Nephron (organoid): ENCODE results near the gene WHRN.

Experiments
- H3K27ac Mint-ChIP-seq, 3 experiments: 2 replicates each; pipeline ENCODE4 v1.8.0; 2020; ENCODE audit warnings: mixed read lengths in 3 of 3, mild to moderate bottlenecking in 2 of 3, moderate library complexity in 1 of 3
- H3K27me3 Mint-ChIP-seq: 2 replicates; pipeline ENCODE4 v1.8.0; 2021; ENCODE audit warnings: low read depth, mild to moderate bottlenecking, moderate library complexity, mixed read lengths
- H3K36me3 Mint-ChIP-seq: 2 replicates; pipeline ENCODE4 v1.8.0; 2020; ENCODE audit warnings: low read depth, mixed read lengths
- H3K4me1 Mint-ChIP-seq: 2 replicates; pipeline ENCODE4 v1.8.0; 2020; ENCODE audit warnings: mixed read lengths
- H3K4me3 Mint-ChIP-seq, 3 experiments: 2 replicates each; pipeline ENCODE4 v1.8.0; 2020; ENCODE audit warnings: mild to moderate bottlenecking in 3 of 3, mixed read lengths in 3 of 3, moderate library complexity in 2 of 3
- H3K9me3 Mint-ChIP-seq: 2 replicates; pipeline ENCODE4 v1.8.0; 2020; ENCODE audit warnings: mixed read lengths
- TF ChIP-seq, protein P1 (sequence below), 3 experiments: fragments of 200-600 bp; sonication (generic); IDR thresholded peaks; one replicate each; pipeline ENCODE4 v1.5.0; 2021; ENCODE audit warnings: antibody characterized with exemption in 3 of 3; ENCODE audit not compliant: unreplicated experiment in 3 of 3

WHRN gene

DNA sequence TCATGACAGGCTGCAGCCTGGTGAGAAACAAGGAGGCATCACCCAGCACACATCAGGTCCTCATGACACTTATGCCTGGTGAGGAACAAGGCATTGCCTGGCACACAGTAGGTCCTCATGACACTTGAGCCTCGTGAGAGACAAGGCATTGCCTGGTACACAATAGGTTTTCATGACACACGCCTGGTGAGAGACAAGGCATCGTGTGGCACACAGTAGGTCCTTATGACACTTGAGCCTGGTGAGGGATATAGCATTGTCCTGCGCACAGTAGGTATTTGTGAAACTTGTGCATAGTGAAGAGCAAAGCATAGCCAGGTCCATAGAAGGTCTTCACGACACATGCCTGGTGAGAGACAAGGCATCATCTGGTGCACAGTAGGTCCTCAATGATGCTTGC lies 23.5 kb downstream of the WHRN start:
- Mint-ChIP-seq H3K4me1 (peaks cover 34% of the 10 kb centered on the region), H3K9me3 (no peaks in the 10 kb centered on the region), H3K36me3 (peaks cover 9% of the 10 kb centered on the region), H3K27ac (peak overlapping the region in 2 of 3 experiments; percentile 73 to 90), H3K27me3 (no peaks in the 10 kb centered on the region), H3K4me3 (no peak overlapping the region)
- TF ChIP-seq, protein P1, sequence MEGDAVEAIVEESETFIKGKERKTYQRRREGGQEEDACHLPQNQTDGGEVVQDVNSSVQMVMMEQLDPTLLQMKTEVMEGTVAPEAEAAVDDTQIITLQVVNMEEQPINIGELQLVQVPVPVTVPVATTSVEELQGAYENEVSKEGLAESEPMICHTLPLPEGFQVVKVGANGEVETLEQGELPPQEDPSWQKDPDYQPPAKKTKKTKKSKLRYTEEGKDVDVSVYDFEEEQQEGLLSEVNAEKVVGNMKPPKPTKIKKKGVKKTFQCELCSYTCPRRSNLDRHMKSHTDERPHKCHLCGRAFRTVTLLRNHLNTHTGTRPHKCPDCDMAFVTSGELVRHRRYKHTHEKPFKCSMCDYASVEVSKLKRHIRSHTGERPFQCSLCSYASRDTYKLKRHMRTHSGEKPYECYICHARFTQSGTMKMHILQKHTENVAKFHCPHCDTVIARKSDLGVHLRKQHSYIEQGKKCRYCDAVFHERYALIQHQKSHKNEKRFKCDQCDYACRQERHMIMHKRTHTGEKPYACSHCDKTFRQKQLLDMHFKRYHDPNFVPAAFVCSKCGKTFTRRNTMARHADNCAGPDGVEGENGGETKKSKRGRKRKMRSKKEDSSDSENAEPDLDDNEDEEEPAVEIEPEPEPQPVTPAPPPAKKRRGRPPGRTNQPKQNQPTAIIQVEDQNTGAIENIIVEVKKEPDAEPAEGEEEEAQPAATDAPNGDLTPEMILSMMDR (IDR thresholded peaks at IDR 0.05; ENCODE audit: unreplicated experiment in 3 of 3), result no peak

DNA sequence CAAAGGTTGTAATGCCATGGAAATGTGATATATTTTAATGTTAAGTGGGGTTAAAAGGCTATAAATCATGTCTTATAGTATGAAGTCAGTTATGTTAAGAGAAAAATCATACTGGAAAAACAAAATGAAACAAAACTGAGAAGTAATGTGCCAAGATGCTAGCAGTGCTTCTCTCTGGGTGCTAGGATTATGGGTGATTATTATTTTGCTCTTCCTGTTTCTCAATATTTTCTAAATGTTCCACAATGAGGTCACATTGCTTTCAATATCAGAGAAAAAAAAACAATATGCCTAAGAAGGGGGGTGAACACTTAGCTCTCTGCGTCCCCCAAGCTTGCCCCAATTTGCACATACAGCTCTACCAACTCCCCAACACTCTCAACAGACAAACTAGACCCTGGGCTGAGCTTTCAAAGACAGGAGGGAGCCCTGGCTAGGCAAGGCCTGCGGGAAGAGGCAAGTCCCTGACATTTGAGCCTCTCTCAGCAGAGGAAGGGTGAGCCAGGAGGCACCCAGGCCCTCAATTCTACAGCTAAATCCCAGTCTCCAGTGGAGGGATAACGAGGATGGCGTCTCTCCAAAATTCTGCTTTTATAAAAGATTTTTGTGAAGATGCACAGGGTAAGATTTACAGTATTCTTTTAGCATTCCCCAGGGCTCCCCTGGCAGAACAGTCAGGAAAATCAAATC lies 24.4 kb downstream of the WHRN start:
- peaks cover 34% of the 10 kb centered on the region for H3K4me1 Mint-ChIP-seq
- TF ChIP-seq, protein P1 (IDR thresholded peaks at IDR 0.05; ENCODE audit: unreplicated experiment in 3 of 3), result no peak
- peak overlapping the region in 1 of 3 experiments; percentile 4 for H3K4me3 Mint-ChIP-seq
- H3K9me3 Mint-ChIP-seq, result no peaks in the 10 kb centered on the region
- H3K27me3 Mint-ChIP-seq, result peaks cover 6% of the 10 kb centered on the region
- peaks cover 16% of the 10 kb centered on the region for H3K36me3 Mint-ChIP-seq
- peak overlapping the region; percentile 14 to 90 (median 73) for H3K27ac Mint-ChIP-seq

DNA sequence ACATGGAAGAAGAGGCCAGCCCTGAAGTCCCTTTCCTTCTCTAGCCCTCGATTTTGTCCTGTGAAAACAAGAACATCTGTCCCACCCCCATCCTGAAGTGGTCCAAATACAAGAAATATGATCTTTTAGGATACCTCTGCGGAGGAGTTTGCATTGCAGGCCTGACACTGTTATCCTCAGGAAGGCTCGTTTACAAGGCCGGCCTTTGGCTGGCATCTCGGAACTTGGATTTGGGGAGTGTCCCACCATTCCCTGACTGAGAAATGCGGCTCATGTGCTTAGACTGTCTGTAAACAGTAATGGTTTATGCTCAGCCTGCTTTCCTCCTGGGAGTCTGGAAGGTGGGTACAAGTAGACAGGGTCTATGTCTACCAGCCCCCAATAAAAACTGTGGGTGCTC lies 26.4 kb downstream of the WHRN start:
- Mint-ChIP-seq H3K4me3 (no peak overlapping the region), H3K4me1 (peaks cover 34% of the 10 kb centered on the region), H3K36me3 (peaks cover 22% of the 10 kb centered on the region), H3K9me3 (no peaks in the 10 kb centered on the region), H3K27ac (peak overlapping the region in 2 of 3 experiments; percentile 45 to 83), H3K27me3 (peaks cover 9% of the 10 kb centered on the region)
- TF ChIP-seq, protein P1 (IDR thresholded peaks at IDR 0.05; ENCODE audit: unreplicated experiment in 3 of 3), result no peak

DNA sequence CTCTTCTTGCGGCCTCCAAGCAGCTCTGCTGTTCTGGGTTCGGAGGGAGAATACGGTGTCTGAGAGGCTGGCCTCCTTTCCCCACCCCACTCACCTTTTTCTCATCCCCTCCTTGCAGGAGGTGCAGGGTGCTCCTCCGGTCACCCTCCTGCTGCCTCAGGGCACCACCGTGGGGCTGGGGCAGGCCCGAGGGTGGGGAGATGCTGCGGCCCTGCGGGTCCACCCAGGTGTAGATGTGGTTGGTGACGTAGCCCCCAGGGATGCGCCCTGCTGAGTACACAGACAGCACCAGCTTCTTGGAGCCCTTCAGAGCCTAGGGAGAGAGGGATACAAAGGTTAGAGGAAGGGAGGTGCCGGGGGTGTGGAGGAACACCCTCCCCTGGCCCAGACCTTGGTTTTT lies 26.8 kb downstream of the WHRN start:
- TF ChIP-seq, protein P1 (IDR thresholded peaks at IDR 0.05; ENCODE audit: unreplicated experiment in 3 of 3), result no peak
- no peaks in the 10 kb centered on the region for H3K9me3 Mint-ChIP-seq
- H3K4me3 Mint-ChIP-seq, result no peak overlapping the region
- peaks cover 9% of the 10 kb centered on the region for H3K27me3 Mint-ChIP-seq
- H3K36me3 Mint-ChIP-seq, result peaks cover 22% of the 10 kb centered on the region
- peaks cover 32% of the 10 kb centered on the region for H3K4me1 Mint-ChIP-seq
- H3K27ac Mint-ChIP-seq, result peak overlapping the region in 1 of 3 experiments; percentile 83

DNA sequence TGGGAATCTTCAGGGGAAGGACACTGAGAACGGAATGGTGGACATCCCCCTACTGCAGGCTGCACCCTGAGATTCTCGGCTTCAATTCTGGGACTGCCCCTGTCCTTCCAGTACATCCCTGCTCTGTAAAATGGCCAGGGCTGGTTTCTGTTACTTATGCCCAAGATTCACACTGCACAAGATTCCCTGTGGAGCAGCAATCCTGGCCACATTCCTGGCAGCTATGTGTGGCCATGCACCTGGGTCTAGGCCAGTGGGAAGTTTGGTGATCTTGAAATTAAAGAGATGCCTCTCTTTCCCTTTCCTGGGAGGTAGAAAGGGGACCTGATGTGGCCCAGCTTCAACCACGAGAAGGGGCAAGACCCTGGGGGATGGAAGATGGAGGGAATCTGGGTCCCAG lies 27.6 kb downstream of the WHRN start:
- Mint-ChIP-seq H3K36me3 (peaks cover 22% of the 10 kb centered on the region), H3K27ac (peak overlapping the region in 1 of 3 experiments; percentile 16), H3K4me1 (peaks cover 28% of the 10 kb centered on the region), H3K27me3 (peaks cover 9% of the 10 kb centered on the region), H3K9me3 (no peaks in the 10 kb centered on the region), H3K4me3 (no peak overlapping the region)
- TF ChIP-seq, protein P1 (IDR thresholded peaks at IDR 0.05; ENCODE audit: unreplicated experiment in 3 of 3), result no peak

DNA sequence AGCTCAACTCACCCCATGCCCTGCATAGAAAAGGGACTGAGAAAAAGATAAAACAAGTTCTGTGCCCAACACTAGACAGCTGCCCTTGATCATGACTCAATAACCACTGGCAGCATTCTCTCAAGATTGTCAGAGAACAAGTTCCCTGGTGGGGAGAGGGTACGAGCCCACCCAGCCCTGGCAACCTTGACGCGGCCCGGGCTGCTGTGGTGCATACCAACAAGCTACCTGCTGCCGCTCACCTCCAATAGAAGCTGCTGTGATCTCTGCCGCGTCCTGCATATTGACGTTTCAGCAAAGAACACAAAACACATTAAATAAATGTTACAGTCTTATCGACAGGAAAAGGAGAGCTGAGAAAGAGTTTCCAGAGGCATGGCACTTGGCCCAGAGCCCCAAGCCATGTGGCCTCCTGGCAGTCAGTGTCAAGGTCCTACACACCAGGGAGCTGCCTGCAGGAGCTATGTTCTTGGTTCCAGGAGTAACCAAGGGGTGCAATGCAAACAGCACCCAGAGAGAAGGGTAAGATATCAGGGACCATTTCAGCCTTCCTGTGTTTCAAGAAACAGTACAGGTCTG lies 28.3 kb downstream of the WHRN start:
- peaks cover 28% of the 10 kb centered on the region for H3K4me1 Mint-ChIP-seq
- TF ChIP-seq, protein P1 (IDR thresholded peaks at IDR 0.05; ENCODE audit: unreplicated experiment in 3 of 3), result no peak
- H3K36me3 Mint-ChIP-seq, result peaks cover 27% of the 10 kb centered on the region
- no peaks in the 10 kb centered on the region for H3K9me3 Mint-ChIP-seq
- H3K4me3 Mint-ChIP-seq, result no peak overlapping the region
- H3K27ac Mint-ChIP-seq, result no peak overlapping the region
- H3K27me3 Mint-ChIP-seq, result peaks cover 9% of the 10 kb centered on the region
